Breast epithelium (tissue), 3 donors: ENCODE results near the gene ICAM2.

Experiments
- POLR2A ChIP-seq: fragments of 450-650 bp; IDR thresholded peaks from one replicate; pipeline ENCODE4 v1.6.1; 2016; ENCODE audit warnings: antibody characterized with exemption, mild to moderate bottlenecking, moderate library complexity
- TF ChIP-seq, protein P1 (sequence below), 3 donors: fragments of 450-650 bp; IDR thresholded peaks; one replicate each; pipeline ENCODE4 v1.5.1; 2016 to 2017; ENCODE audit warnings: antibody characterized with exemption in 3 of 3, mild to moderate bottlenecking in 3 of 3, moderate library complexity in 3 of 3

DNA sequence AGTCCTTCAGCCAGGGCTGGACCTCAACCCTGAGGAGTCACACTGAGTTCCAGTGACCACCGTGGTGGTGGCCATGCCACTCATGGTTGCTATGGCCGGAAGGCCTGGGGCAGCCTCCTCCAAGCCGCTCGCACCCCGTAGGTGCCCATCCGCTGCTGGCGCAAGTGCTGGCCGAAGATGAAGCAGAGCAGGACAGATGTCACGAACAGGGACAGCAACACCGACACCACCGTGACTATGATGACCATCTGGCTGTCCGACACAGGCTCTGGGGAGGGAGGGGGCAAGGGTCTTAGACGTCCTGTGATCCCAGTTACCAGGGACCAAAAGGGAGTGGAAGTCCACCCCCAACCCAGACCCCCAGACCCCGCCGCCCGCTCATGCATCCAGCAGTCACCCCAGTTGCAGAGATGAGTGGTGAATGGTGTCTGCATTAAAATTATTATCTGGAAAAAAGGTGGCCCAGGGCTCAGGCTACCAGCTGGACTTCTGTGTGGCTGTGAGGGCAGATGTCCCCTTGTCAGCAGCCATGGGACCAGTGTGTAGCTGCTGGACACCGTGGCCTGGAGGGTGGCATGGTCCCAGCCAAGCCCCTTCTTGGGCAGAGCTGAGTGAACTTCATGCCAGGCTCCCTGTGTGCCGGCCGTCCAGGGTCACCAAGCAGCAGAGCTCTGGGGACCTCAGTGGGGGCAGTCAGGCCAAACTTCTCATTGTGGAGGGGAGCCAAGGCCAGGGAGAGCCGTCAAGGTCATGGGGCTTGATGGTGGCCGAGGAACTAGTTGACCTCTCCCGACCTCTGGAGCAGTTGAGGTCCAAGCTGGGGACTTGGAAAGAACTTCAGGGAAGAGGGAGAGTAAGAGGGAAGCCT is 17.5 kb downstream of the ICAM2 start:
- TF ChIP-seq, protein P1, sequence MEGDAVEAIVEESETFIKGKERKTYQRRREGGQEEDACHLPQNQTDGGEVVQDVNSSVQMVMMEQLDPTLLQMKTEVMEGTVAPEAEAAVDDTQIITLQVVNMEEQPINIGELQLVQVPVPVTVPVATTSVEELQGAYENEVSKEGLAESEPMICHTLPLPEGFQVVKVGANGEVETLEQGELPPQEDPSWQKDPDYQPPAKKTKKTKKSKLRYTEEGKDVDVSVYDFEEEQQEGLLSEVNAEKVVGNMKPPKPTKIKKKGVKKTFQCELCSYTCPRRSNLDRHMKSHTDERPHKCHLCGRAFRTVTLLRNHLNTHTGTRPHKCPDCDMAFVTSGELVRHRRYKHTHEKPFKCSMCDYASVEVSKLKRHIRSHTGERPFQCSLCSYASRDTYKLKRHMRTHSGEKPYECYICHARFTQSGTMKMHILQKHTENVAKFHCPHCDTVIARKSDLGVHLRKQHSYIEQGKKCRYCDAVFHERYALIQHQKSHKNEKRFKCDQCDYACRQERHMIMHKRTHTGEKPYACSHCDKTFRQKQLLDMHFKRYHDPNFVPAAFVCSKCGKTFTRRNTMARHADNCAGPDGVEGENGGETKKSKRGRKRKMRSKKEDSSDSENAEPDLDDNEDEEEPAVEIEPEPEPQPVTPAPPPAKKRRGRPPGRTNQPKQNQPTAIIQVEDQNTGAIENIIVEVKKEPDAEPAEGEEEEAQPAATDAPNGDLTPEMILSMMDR (IDR thresholded peaks at IDR 0.05), result no peak
- no peak for TF ChIP-seq POLR2A
